Cardiac septum (tissue), 1 donor: Measurements from ENCODE around the gene CALCR. TPM values are rescaled to one million over a fixed set of nuclear protein-coding genes. Genes with fewer than 3 reads are reported as not detected.

ENCODE experiments used
- DNase-seq: peaks from one replicate; pipeline ENCODE4 v3.0.0-alpha.2; 2020; ENCODE audit warnings: low spot score
- intact Hi-C: fragments of 100-400 bp; cut with DNase I; formaldehyde crosslinking; loops from one replicate; pipeline ENCODE4 v1.14.0; 2022
- total RNA-seq: library from RNA; stranded (reverse); fragmentation: NEBNext Ultra II Directional; extraction: Animal tissue kit (Norgen Biotek cat#: 25700); gene quantifications from one replicate; pipeline ENCODE4 v1.2.1, GENCODE V29; 2021
- donor health status: DM: no; HTN: no; CAD: no.

CALCR gene
- total RNA-seq, 1 donor from 2014 or later, result not detected

GRCh38 chr7:93471456-93471855 lies 103.1 kb downstream of the CALCR start:
- no peak for DNase-seq
- intact Hi-C loops, result no loop called here

DNA sequence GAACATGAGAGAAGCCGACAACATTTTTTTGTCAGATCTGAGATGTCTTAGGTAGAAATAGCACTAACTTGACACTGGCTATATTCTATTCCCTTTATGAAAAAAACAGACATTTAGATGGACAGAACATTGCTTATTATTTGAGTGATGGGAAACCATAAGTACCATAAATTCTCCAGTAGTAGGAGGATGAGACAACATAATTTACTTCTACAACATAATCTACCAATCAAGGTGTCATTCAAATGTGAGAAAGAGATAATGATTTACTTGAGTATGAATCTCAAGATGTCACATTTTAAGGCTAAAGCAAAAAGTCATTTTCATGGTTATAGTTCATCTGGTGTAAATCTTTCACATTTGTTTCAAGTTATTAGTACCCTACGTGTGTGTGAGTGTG lies 110.8 kb downstream of the CALCR start:
- intact Hi-C loops, result no loop called here
- no peak for DNase-seq

DNA sequence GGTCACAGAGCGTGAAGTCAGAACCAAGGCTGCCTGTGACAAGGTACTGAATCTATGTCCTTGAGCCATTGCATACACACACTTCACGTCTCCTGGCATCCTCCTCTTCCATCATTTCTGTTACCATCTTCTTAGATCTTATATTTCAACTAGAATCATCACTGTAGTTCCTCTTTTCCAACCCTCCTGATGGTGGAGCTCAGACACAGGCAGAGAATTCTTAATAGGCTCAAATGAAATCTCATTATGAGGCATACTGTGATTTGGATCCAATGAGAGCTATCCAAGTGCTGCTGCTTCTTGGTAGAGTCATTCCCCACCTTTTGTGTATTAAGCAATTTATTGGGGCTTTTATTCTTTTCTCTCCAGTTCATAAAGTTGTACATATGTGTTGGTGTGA lies 113.2 kb downstream of the CALCR start:
- intact Hi-C loops, result no loop called here
- no peak for DNase-seq

GRCh38 chr7:93453262-93453661 lies 121.3 kb downstream of the CALCR start:
- DNase-seq, result no peak
- intact Hi-C loops, result no loop called here

DNA sequence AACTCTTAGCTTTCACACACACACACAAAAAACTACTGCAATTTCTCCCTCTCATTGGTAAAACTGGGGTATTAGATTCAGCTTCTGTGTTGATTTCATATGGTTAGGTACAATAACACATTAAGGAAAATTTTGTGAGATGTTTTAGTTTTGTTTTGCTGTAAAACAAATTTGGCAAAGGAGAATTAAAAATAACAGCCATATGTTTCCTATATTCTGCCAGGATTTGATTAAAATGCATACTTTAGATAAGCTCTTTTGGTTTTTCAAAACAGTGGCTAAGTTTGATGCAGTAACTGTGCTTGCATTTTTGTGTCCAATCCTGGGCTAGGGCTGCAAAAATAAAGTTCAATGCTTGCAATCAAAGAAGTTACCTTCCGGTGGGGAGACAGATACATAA lies 126.3 kb downstream of the CALCR start:
- DNase-seq, result no peak
- intact Hi-C loops, result no loop called here

DNA sequence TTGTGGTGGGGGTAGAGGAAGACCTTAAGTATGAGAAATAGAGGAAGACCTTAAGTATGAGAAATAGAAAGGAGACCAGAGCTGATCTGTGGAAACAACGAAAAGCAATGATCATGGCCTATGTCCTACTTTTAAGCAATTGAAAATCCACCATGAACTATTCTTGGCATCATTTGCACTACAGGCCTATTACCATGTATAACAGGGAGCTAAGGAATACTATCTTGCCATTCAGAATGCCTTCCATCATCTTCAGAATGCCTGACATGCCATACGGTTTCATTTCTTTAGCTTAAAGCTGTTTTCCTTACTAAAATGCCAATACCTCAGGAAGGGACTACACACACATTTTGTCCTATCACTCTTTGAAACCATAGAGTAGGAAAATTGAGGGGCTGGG lies 127.0 kb downstream of the CALCR start:
- intact Hi-C loops, result no loop called here
- no peak for DNase-seq

DNA sequence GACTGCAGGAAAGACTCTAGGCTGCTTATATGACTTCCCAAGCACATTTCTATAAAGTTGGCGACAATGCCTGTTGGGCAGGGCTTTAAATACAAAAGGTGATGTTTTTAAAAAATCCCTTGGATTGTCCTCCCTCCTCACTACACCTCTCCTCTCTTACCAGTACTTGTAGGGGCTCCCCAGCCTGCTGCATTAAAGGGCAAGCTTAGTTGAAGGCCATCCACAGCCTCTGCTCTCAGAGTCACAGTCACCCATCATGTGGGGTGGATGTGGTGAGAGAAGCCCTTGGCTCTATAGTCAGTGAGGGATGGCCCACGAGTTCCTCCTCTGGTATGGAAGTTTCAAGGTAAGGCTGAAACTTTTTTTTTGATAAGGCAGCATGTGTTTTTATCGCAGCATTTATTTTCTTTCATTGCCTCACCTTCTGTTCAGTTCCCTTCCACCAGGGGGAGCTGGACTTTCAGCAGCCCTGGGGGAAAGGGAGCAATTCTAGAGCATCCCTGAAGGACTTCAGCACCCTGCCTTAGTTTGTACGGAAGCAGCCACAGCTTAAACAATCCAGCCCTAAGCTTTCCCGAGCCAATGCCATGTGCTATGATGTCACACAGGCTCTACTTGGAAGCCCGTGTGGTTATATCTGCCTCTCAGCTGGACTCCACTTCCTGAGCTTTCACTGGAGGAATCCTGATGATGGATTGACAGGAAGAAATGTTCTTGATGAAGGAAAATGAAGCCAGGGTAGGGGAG lies 131.9 kb downstream of the CALCR start:
- intact Hi-C loops, result no loop called here
- no peak for DNase-seq

DNA sequence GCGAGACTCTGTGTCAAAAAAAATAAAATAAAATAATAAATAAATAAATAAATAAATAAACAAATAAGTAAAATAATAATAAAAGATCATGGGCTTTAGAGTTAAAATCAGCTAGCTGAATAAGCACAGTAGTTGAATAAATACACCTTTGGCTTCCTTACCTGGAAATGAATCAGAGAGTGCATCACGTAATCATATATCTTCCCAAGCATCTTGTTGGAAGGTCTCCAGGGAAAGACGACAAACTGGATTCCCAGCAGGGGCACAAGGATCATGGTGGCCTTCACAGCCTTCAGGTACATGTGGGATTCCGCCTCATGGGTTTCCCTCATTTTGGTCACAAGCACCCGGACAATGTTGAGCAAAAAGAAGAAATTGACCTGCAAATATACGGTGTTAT lies 138.7 kb downstream of the CALCR start:
- DNase-seq, result no peak
- intact Hi-C loops, result no loop called here

DNA sequence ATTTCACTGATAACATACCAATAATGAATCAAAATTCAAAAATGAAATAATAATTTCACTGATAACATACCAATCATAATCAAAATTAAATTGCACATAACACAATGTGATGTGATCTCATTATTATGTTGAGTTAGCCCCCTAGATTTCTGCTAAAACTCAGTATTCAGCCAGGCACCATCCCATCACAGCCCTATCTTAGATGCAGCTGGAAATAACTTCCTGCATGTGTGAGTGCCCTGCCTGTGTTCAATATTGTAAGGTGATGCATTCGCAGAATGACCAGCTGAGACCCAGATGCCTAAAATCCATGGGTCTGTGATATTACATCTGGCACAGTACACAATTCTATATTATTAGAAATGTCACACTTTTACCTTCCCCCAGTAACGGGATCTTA lies 142.4 kb downstream of the CALCR start:
- intact Hi-C loops, result no loop called here
- no peak for DNase-seq

GRCh38 chr7:93430917-93431588 lies 143.5 kb downstream of the CALCR start:
- intact Hi-C loops, result no loop called here
- DNase-seq, result no peak

GRCh38 chr7:93429563-93429962 lies 145.0 kb downstream of the CALCR start:
- DNase-seq, result no peak
- intact Hi-C loops, result no loop called here

- intact Hi-C loops, result no loop called here
- DNase-seq, result no peak
Observed at GRCh38 chr7:93427107-93427506, 147.4 kb downstream of the CALCR start.

- DNase-seq, result no peak
- intact Hi-C loops, result no loop called here
Observed at GRCh38 chr7:93426155-93426696, 148.3 kb downstream of the CALCR start.

DNA sequence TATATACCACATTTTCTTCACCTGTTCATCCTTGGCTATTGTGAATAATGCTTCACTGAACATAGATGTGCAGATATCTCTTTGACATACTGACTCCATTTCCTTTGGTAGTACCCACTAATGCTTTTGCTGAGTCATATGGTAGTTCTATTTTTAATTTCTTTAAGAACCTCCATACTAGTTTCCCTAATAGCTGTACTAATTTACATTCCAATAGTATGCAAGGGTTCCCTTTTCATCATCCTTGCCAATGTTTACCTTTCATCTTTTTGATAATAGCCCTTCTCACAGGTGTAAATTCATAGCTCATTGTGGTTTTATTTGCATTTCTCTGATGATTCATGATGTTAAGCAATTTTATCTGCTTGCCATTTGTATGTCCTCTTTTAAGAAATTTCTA lies 159.9 kb downstream of the CALCR start:
- no peak for DNase-seq
- intact Hi-C loops, result no loop called here

GRCh38 chr7:93409324-93409723 lies 165.2 kb downstream of the CALCR start:
- DNase-seq, result no peak
- intact Hi-C loops, result no loop called here

DNA sequence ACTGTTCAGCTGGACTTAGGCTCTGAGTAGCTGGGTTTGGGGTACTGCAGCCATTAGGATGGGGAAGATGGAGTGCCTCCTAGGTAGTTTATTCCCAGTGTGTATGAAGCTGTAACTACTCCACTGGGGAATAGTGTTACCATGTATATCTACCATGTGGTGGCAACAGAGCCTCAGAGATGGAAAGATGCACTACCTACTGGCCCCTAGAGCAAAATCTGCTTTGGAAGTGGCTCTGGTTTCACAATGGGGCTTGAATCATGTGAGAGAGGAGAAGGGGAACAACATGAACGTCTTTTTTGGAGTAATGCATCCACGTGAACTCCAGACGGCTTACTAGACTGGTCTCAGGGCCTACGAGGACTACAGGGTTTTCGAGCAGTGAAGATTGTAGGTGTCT lies 167.3 kb downstream of the CALCR start:
- intact Hi-C loops, result no loop called here
- no peak for DNase-seq

DNA sequence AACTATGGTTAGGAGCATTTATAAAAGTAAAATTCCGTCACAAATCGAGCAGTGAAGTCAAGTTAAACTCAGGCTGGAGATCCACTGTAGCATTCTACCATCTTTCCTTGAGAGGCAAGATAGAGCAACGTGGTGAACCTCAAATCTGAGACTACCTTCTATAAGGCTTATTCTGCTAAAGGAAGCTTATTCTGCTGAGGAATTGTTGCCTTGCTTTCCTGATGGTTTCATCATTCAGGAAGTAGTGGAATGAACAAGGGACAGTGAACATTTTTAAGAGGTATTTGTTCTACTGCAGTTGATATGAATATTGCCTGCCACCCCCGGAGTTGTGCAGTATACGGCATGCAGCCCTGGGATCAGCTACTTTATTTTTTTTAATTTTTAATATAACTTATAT lies 171.6 kb downstream of the CALCR start:
- intact Hi-C loops, result no loop called here

GRCh38 chr7:93399642-93400041 lies 174.9 kb downstream of the CALCR start:
- no peak for DNase-seq
- intact Hi-C loops, result no loop called here

More for the DNA sequence above, 171.6 kb downstream of the CALCR start:
- no peak for DNase-seq

GRCh38 chr7:93392984-93393383 lies 181.5 kb downstream of the CALCR start:
- no peak for DNase-seq
- intact Hi-C loops, result no loop called here

DNA sequence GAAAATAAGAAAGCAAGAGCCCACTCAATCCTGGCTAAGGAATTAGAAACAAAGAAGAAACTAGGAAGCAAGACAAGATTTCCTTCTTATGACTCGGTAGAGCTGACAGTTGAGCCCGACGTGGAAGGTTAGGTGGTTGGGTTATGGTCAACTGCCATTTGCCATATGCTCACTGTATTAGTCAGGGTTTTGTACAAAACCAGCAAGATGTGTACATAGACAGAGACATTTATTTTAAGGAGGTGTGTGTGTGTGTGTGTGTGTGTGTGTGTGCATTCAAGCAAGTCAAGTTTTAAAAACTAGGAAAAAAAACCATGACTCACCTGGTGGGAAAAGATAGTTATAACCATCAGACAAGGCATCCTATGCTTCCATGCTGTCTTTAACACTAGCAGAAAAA lies 183.9 kb downstream of the CALCR start:
- intact Hi-C loops, result no loop called here
- DNase-seq, result no peak

DNA sequence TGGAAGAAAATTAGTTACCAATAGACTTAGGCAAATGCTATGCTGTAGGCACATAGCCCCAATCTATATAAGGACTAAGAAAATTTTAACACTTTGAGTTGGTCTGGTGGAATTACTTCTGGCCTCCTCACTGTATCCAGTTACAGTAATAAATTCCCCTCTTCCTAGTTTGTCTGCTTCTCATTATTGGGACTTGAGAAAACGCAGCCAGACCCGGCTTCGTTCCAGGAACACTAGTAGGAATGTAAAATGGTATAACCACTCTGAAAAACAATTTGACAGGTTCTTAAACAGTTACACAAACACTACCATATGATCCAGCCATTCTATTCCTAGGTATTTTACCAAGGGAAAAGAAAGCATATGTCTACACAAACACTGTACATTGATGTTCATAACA lies 192.2 kb downstream of the CALCR start:
- no peak for DNase-seq
- intact Hi-C loops, result no loop called here
